PC-3 (cell line): ENCODE results near the gene PRKN. TPM values are rescaled to one million over a fixed set of nuclear protein-coding genes. Genes with fewer than 3 reads are reported as not detected.

Experiments used
- ATAC-seq: fragments of 200-7000 bp; cut with Tn5 transposase; 2 replicates; pipeline ENCODE4 v1.9.1; 2020; ENCODE audit warnings: mild to moderate bottlenecking, moderate library complexity
- BruUV-seq: library from RNA; stranded (reverse); fragments of 400-500 nt; replicated peaks from 2 replicates; lab custom pipeline; 2021; lab: Mats Ljungman, UMichigan
- CTCF ChIA-PET: fragments of 300-600 bp; sonication (Branson Sonifier 250); formaldehyde crosslinking; loops from one replicate; lab custom pipeline; 2022; ENCODE audit warnings: antibody characterized with exemption; lab: Charles Lee
- POLR2A ChIA-PET: fragments of 300-600 bp; sonication (Branson Sonifier 250); formaldehyde crosslinking; loops from one replicate; lab custom pipeline; 2022; ENCODE audit warnings: antibody characterized with exemption; ENCODE audit not compliant: unreplicated experiment; lab: Charles Lee
- DNase-seq: peaks from one replicate; pipeline ENCODE4 v3.0.0-alpha.2; 2015
- H2AFZ ChIP-seq: fragments of 300-600 bp; sonication (generic); 2 replicates; pipeline ENCODE4 v1.6.0; 2016; ENCODE audit warnings: antibody characterized with exemption, low read length
- H3F3A ChIP-seq: fragments of 300-600 bp; sonication (generic); one replicate; pipeline ENCODE4 v1.6.0; 2017; ENCODE audit warnings: antibody characterized with exemption, low read length, control low read depth, mild to moderate bottlenecking; ENCODE audit not compliant: unreplicated experiment
- H3K27ac ChIP-seq: fragments of 300-600 bp; sonication (generic); 2 replicates; pipeline ENCODE4 v1.5.1; 2016; ENCODE audit warnings: mild to moderate bottlenecking, low read length
- H3K27me3 ChIP-seq: fragments of 300-600 bp; sonication (generic); 2 replicates; pipeline ENCODE4 v1.6.1; 2016; ENCODE audit warnings: low read length, mixed read lengths
- H3K36me3 ChIP-seq: fragments of 300-600 bp; sonication (generic); 2 replicates; pipeline ENCODE4 v1.6.1; 2016; ENCODE audit warnings: low read depth, mixed run types, low read length, mixed read lengths
- H3K4me1 ChIP-seq: fragments of 300-600 bp; sonication (generic); 2 replicates; pipeline ENCODE4 v1.5.1; 2016; ENCODE audit warnings: low read length; ENCODE audit not compliant: insufficient read depth
- H3K4me2 ChIP-seq: fragments of 300-600 bp; sonication (generic); 2 replicates; pipeline ENCODE4 v1.6.0; 2016; ENCODE audit warnings: low read length
- H3K4me3 ChIP-seq: fragments of 300-600 bp; sonication (generic); 2 replicates; pipeline ENCODE4 v1.5.1; 2016; ENCODE audit warnings: mild to moderate bottlenecking, low read length, mixed read lengths
- H3K79me2 ChIP-seq: fragments of 300-600 bp; sonication (generic); 2 replicates; pipeline ENCODE4 v1.6.1; 2017; ENCODE audit warnings: low read length, mixed read lengths
- H3K9ac ChIP-seq: fragments of 300-600 bp; sonication (generic); 2 replicates; pipeline ENCODE4 v1.6.0; 2016; ENCODE audit warnings: mild to moderate bottlenecking, low read length
- H3K9me2 ChIP-seq: fragments of 300-600 bp; sonication (generic); replicated peaks from 2 replicates; pipeline ENCODE4 v1.6.1; 2016; ENCODE audit warnings: mixed run types, low read length, mixed read lengths
- H3K9me3 ChIP-seq: fragments of 300-600 bp; sonication (generic); 2 replicates; pipeline ENCODE4 v1.6.1; 2016; ENCODE audit warnings: low read length, mixed read lengths
- H4K20me1 ChIP-seq: fragments of 300-600 bp; sonication (generic); 2 replicates; pipeline ENCODE4 v1.6.1; 2016; ENCODE audit warnings: low read length, mixed read lengths
- CTCF ChIP-seq: fragments of 300-600 bp; sonication (generic); conservative IDR thresholded peaks from 2 replicates; pipeline ENCODE4 v1.5.1; 2017; ENCODE audit warnings: antibody characterized with exemption, low read depth, mild to moderate bottlenecking, low read length
- EZH2 ChIP-seq: fragments of 300-600 bp; sonication (generic); IDR thresholded peaks from one replicate; pipeline ENCODE4 v1.6.1; 2017; ENCODE audit warnings: antibody characterized with exemption, mild to moderate bottlenecking, low read length; ENCODE audit not compliant: unreplicated experiment
- EZH2phosphoT487 ChIP-seq: fragments of 300-600 bp; sonication (generic); IDR thresholded peaks from 2 replicates; pipeline ENCODE4 v1.6.1; 2018; ENCODE audit warnings: mild to moderate bottlenecking, antibody characterized with exemption, low read length, borderline replicate concordance
- intact Hi-C: fragments of 100-400 bp; cut with micrococcal nuclease; formaldehyde crosslinking; loops from 2 replicates; pipeline ENCODE4 v1.9.0; 2023
- total RNA-seq: library from RNA; depleted of rRNA; stranded (reverse); fragments of >200 nt; gene quantifications from 2 replicates; pipeline ENCODE4 v1.2.3, GENCODE V29; 2014

The PRKN gene
- total RNA-seq, 1 experiment from 2014 or later, result not detected

- CTCF ChIA-PET, result no interaction called here
- no peaks in the 10 kb centered on the region; the same call in 1 of the 2 replicates for H3K36me3 ChIP-seq
- H3K4me1 ChIP-seq, result peaks cover 10% of the 10 kb centered on the region
- no peak overlapping the region for H3K4me2 ChIP-seq
- no peak for TF ChIP-seq CTCF
- TF ChIP-seq EZH2, result no peak
- TF ChIP-seq EZH2phosphoT487, result no peak
- H3K27me3 ChIP-seq, result no peaks in the 10 kb centered on the region
- BruUV-seq, result no TSS peak
- no peaks in the 10 kb centered on the region for H3K79me2 ChIP-seq
- no peaks in the 10 kb centered on the region for H3K9me2 ChIP-seq
- intact Hi-C loops, result loop anchor here (10.0 kb wide), 1 partner anchor 383 kb away; the partner anchor contains the start of gene MAP3K4
- no peak overlapping the region for H3K27ac ChIP-seq
- H3F3A ChIP-seq, result no peaks in the 10 kb centered on the region
- no peaks in the 10 kb centered on the region for H4K20me1 ChIP-seq
- no peak overlapping the region for H3K9ac ChIP-seq
- ATAC-seq (no peak), DNase-seq (no peak)
- H2AFZ ChIP-seq, result no peak overlapping the region
- POLR2A ChIA-PET, result no interaction called here
- H3K9me3 ChIP-seq, result no peaks in the 10 kb centered on the region
- H3K4me3 ChIP-seq, result no peak overlapping the region
Measured at GRCh38 chr6:161378115-161378514, 1349.5 kb downstream of the PRKN start.

GRCh38 chr6:161377116-161377515 is 1350.5 kb downstream of the PRKN start:
- DNase-seq, result no peak
- ATAC-seq, result no peak
- POLR2A ChIA-PET, result no interaction called here
- no peaks in the 10 kb centered on the region for H3K27me3 ChIP-seq
- H3K9ac ChIP-seq, result no peak overlapping the region
- H3K9me3 ChIP-seq, result no peaks in the 10 kb centered on the region
- no peaks in the 10 kb centered on the region for H4K20me1 ChIP-seq
- no peaks in the 10 kb centered on the region for H3K79me2 ChIP-seq
- peaks cover 10% of the 10 kb centered on the region for H3K4me1 ChIP-seq
- intact Hi-C loops, result loop anchor here (10.0 kb wide), 1 partner anchor 382 kb away; the partner anchor contains the start of gene MAP3K4
- no peaks in the 10 kb centered on the region; the same call in 1 of the 2 replicates for H3K36me3 ChIP-seq
- H3F3A ChIP-seq, result no peaks in the 10 kb centered on the region
- no peaks in the 10 kb centered on the region for H3K9me2 ChIP-seq
- TF ChIP-seq EZH2 (no peak), EZH2phosphoT487 (no peak), CTCF (no peak)
- BruUV-seq, result no TSS peak
- H2AFZ ChIP-seq, result no peak overlapping the region
- H3K27ac ChIP-seq, result no peak overlapping the region
- no peak overlapping the region for H3K4me2 ChIP-seq
- CTCF ChIA-PET, result no interaction called here
- no peak overlapping the region for H3K4me3 ChIP-seq

GRCh38 chr6:161376367-161376766 is 1351.2 kb downstream of the PRKN start:
- no TSS peak for BruUV-seq
- CTCF ChIA-PET, result no interaction called here
- no peaks in the 10 kb centered on the region; the same call in 1 of the 2 replicates for H3K36me3 ChIP-seq
- H3K4me2 ChIP-seq, result no peak overlapping the region
- H3K9me2 ChIP-seq, result no peaks in the 10 kb centered on the region
- H3F3A ChIP-seq, result no peaks in the 10 kb centered on the region
- no peak overlapping the region for H3K27ac ChIP-seq
- intact Hi-C loops, result loop anchor here (10.0 kb wide), 1 partner anchor 382 kb away; the partner anchor contains the start of gene MAP3K4
- H3K4me1 ChIP-seq, result peaks cover 10% of the 10 kb centered on the region
- H3K27me3 ChIP-seq, result no peaks in the 10 kb centered on the region
- TF ChIP-seq EZH2 (no peak), CTCF (no peak), EZH2phosphoT487 (no peak)
- H3K9me3 ChIP-seq, result no peaks in the 10 kb centered on the region
- no peaks in the 10 kb centered on the region for H4K20me1 ChIP-seq
- ATAC-seq (no peak), DNase-seq (no peak)
- no peak overlapping the region for H3K4me3 ChIP-seq
- H2AFZ ChIP-seq, result no peak overlapping the region
- POLR2A ChIA-PET, result no interaction called here
- no peaks in the 10 kb centered on the region for H3K79me2 ChIP-seq
- H3K9ac ChIP-seq, result no peak overlapping the region
